Fibroblast of villous mesenchyme (primary cell): Measurements from ENCODE around the gene FAAP100. TPM values are rescaled to one million over a fixed set of nuclear protein-coding genes. Genes with fewer than 3 reads are reported as not detected.

Experiments used
- DNase-seq: peaks from one replicate; pipeline ENCODE4 v3.0.0-alpha.2; 2010; ENCODE audit warnings: low read depth
- H3K4me3 ChIP-seq: 2 replicates; pipeline ENCODE4 v1.5.1; 2011; ENCODE audit warnings: low read depth, mild to moderate bottlenecking, low read length
- CTCF ChIP-seq: IDR thresholded peaks from 2 replicates; pipeline ENCODE4 v1.5.1; 2012; ENCODE audit warnings: low read depth, mild to moderate bottlenecking, low read length; ENCODE audit not compliant: insufficient read depth
- total RNA-seq: library from RNA; depleted of rRNA; stranded (reverse); fragments of >200 nt; gene quantifications from 2 replicates; pipeline ENCODE4 v1.2.3, GENCODE V29; 2012

FAAP100 gene
- total RNA-seq, 1 donor, result 27.6 TPM

DNA sequence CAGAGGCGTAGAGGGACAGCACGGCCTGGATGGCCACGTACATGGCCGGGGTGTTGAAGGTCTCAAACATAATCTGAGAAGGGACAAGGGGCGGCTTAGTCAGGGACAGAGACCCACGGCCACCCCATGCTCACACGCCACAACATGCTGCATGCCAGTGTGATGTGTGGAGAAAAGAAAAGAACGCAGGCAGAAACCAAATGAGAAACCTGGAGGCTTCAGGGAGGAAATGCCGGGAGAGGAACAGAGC, 40.7 kb downstream of the FAAP100 start:
- TF ChIP-seq CTCF, result no peak
- no peak for DNase-seq
- peak overlapping the region; percentile 74 for H3K4me3 ChIP-seq

GRCh38 chr17:81510785-81511553, 41.2 kb downstream of the FAAP100 start:
- H3K4me3 ChIP-seq, result peak overlapping the region; percentile 74
- no peak for TF ChIP-seq CTCF
- DNase-seq, result peak; percentile 30

GRCh38 chr17:81509972-81510784, 42.0 kb downstream of the FAAP100 start:
- peak; percentile 71 for DNase-seq
- TF ChIP-seq CTCF, result no peak
- peak overlapping the region; percentile 74 for H3K4me3 ChIP-seq

- TF ChIP-seq CTCF, result no peak
- H3K4me3 ChIP-seq, result peak overlapping the region; percentile 74
- DNase-seq, result peak; percentile 55
These were observed 42.8 kb downstream of the FAAP100 start for GRCh38 chr17:81509207-81509971.

- no peak for TF ChIP-seq CTCF
- H3K4me3 ChIP-seq, result peak overlapping the region; percentile 74
- no peak for DNase-seq
These were observed 43.4 kb downstream of the FAAP100 start for GRCh38 chr17:81508639-81509206.

- DNase-seq, result no peak
These were observed 48.5 kb downstream of the FAAP100 start for GRCh38 chr17:81503619-81504018.

More at GRCh38 chr17:81503619-81504018, 48.5 kb downstream of the FAAP100 start:
- H3K4me3 ChIP-seq, result no peak overlapping the region
- TF ChIP-seq CTCF, result no peak
